Measurements from ENCODE around the gene DNTT.

Gene DNTT

DNA sequence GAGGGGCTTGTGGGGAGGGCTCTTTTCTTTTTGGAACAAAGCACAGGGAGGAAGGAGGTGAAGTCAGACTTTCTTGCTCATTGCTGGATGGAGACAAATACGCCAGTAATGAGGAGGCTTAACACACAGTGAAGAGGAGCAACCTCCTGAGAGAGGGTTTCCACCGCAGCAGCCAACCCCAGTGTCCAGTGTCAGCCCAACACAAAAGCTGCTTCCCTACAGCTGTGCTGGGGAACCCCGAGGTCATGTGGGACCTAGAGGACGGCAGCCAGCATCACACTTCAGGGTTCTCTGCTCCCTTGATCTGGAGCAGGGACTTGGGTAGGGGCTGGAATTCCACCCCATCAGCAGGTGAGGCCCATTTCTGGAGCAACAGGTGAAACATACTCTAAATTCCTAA is 40.6 kb upstream of the DNTT start:
- Histone ChIP-seq H3F3A (ENCODE audit: low read depth) (no peaks in the 10 kb centered on the region), H3K9me2 (replicated peaks; ENCODE audit: low read depth, low read length) (no peaks in the 10 kb centered on the region)

DNA sequence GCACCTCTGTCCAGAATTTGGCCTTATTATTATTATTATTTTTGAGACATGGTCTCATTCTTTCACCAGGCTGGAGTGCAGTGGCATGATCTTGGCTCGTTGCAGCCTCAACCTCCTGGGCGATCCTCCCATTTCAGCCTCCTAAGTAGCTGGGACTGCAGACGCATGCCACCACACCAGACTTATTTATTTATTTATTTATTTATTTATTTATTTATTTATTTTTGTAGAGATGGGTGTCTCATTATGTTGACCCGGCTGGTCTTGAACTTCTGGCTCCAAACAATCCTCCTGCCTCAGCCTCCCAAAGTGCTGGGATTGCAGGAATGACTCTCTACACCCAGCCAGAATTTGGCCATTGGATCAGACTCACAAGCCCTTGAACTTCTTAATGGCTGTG is 39.3 kb upstream of the DNTT start:
- H4K20me1 ChIP-seq (ENCODE audit: insufficient read depth, low read length, poor library complexity, severe bottlenecking), result no peaks in the 10 kb centered on the region
- no peaks in the 10 kb centered on the region for H3F3A ChIP-seq (ENCODE audit: low read depth)
- no peaks in the 10 kb centered on the region for H3K4me1 ChIP-seq (ENCODE audit: insufficient read depth, low read length, poor library complexity, severe bottlenecking)
- no peaks in the 10 kb centered on the region for H3K27me3 ChIP-seq (ENCODE audit: insufficient read depth, low read length, poor library complexity, severe bottlenecking)
- H3K9me3 ChIP-seq (ENCODE audit: insufficient read depth, low read depth, low read length), result no peaks in the 10 kb centered on the region
- H3K36me3 ChIP-seq (ENCODE audit: insufficient read depth, low read length), result no peaks in the 10 kb centered on the region
- no peaks in the 10 kb centered on the region for H3K9me2 ChIP-seq (replicated peaks; ENCODE audit: low read depth, low read length)
- H2AFZ ChIP-seq (ENCODE audit: low read length), result no peak overlapping the region
- no peak overlapping the region for H3K4me3 ChIP-seq (ENCODE audit: low read length, poor library complexity, severe bottlenecking)
- no peak for TF ChIP-seq EZH2phosphoT487 (IDR thresholded peaks at IDR 0.05; ENCODE audit: borderline replicate concordance)
- TF ChIP-seq, protein P1, sequence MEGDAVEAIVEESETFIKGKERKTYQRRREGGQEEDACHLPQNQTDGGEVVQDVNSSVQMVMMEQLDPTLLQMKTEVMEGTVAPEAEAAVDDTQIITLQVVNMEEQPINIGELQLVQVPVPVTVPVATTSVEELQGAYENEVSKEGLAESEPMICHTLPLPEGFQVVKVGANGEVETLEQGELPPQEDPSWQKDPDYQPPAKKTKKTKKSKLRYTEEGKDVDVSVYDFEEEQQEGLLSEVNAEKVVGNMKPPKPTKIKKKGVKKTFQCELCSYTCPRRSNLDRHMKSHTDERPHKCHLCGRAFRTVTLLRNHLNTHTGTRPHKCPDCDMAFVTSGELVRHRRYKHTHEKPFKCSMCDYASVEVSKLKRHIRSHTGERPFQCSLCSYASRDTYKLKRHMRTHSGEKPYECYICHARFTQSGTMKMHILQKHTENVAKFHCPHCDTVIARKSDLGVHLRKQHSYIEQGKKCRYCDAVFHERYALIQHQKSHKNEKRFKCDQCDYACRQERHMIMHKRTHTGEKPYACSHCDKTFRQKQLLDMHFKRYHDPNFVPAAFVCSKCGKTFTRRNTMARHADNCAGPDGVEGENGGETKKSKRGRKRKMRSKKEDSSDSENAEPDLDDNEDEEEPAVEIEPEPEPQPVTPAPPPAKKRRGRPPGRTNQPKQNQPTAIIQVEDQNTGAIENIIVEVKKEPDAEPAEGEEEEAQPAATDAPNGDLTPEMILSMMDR (conservative IDR thresholded peaks at IDR 0.05; ENCODE audit: low read length), result no peak
- no peak overlapping the region for H3K4me2 ChIP-seq (ENCODE audit: low read depth, low read length, poor library complexity, severe bottlenecking)
- H3K9ac ChIP-seq (ENCODE audit: low read depth, low read length, poor library complexity, severe bottlenecking), result no peak overlapping the region
- H3K79me2 ChIP-seq (ENCODE audit: insufficient read depth, low read length), result no peaks in the 10 kb centered on the region

More for the DNA sequence above, 40.6 kb upstream of the DNTT start:
- Histone ChIP-seq H3K4me2 (ENCODE audit: low read depth, low read length, poor library complexity, severe bottlenecking) (no peak overlapping the region), H3K79me2 (ENCODE audit: insufficient read depth, low read length) (no peaks in the 10 kb centered on the region), H3K27me3 (ENCODE audit: insufficient read depth, low read length, poor library complexity, severe bottlenecking) (no peaks in the 10 kb centered on the region), H2AFZ (ENCODE audit: low read length) (no peak overlapping the region), H3K9me3 (ENCODE audit: insufficient read depth, low read depth, low read length) (no peaks in the 10 kb centered on the region), H3K4me1 (ENCODE audit: insufficient read depth, low read length, poor library complexity, severe bottlenecking) (no peaks in the 10 kb centered on the region), H3K36me3 (ENCODE audit: insufficient read depth, low read length) (no peaks in the 10 kb centered on the region), H3K9ac (ENCODE audit: low read depth, low read length, poor library complexity, severe bottlenecking) (no peak overlapping the region), H3K4me3 (ENCODE audit: low read length, poor library complexity, severe bottlenecking) (no peak overlapping the region), H4K20me1 (ENCODE audit: insufficient read depth, low read length, poor library complexity, severe bottlenecking) (no peaks in the 10 kb centered on the region)
- no peak for TF ChIP-seq EZH2phosphoT487 (IDR thresholded peaks at IDR 0.05; ENCODE audit: borderline replicate concordance)
- TF ChIP-seq, protein P1 (conservative IDR thresholded peaks at IDR 0.05; ENCODE audit: low read length), result no peak

DNA sequence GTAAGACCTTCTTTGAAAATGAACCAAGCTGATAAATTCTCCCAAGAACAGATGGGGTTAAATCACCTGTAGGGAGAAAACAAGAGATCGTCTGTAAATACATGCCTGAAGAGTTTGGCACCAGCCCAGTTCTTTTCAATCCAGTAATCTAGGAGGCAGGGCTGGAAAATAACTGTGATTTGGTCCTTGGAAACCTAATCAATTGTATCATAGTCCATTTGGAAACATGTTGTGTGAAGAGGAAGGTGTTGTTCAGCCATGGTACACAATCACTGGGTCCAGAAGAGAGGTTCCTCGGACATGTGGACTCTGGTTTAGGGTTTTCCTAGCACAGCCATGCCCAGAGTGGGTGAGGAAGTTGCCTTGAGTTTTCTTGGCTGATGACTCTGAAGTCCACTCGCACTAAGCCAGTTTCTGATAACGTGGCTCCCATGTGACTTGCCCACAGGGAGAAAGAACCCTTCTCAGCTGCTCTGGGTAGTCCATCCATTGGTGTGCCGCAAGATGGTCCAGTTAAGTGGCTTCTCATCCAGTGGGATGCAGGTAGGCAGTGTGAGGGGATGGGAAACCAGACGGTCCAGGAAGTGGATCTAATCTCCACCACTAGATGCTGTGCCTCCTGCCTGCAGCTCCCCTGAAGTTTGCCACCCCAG is 38.0 kb upstream of the DNTT start:
- no peaks in the 10 kb centered on the region for H3K79me2 ChIP-seq (ENCODE audit: insufficient read depth, low read length)
- H4K20me1 ChIP-seq (ENCODE audit: insufficient read depth, low read length, poor library complexity, severe bottlenecking), result no peaks in the 10 kb centered on the region
- no peak overlapping the region for H2AFZ ChIP-seq (ENCODE audit: low read length)

More for the DNA sequence above, 38.0 kb upstream of the DNTT start:
- Histone ChIP-seq H3K36me3 (ENCODE audit: insufficient read depth, low read length) (no peaks in the 10 kb centered on the region), H3K4me2 (ENCODE audit: low read depth, low read length, poor library complexity, severe bottlenecking) (no peak overlapping the region), H3K9ac (ENCODE audit: low read depth, low read length, poor library complexity, severe bottlenecking) (no peak overlapping the region), H3K27me3 (ENCODE audit: insufficient read depth, low read length, poor library complexity, severe bottlenecking) (no peaks in the 10 kb centered on the region), H3K4me1 (ENCODE audit: insufficient read depth, low read length, poor library complexity, severe bottlenecking) (no peaks in the 10 kb centered on the region), H3K4me3 (ENCODE audit: low read length, poor library complexity, severe bottlenecking) (no peak overlapping the region), H3K9me2 (replicated peaks; ENCODE audit: low read depth, low read length) (no peaks in the 10 kb centered on the region), H3F3A (ENCODE audit: low read depth) (no peaks in the 10 kb centered on the region), H3K9me3 (ENCODE audit: insufficient read depth, low read depth, low read length) (no peaks in the 10 kb centered on the region)
- TF ChIP-seq EZH2phosphoT487 (IDR thresholded peaks at IDR 0.05; ENCODE audit: borderline replicate concordance), result no peak
- TF ChIP-seq, protein P1 (conservative IDR thresholded peaks at IDR 0.05; ENCODE audit: low read length), result no peak
